ENCODE data around the gene CCSER2.
"Not testable (repeated sequence)": the region's sequence is repeated elsewhere in the genome, so short reads cannot be mapped to it uniquely, and the experiment has no call there.

The CCSER2 gene

GRCh38 chr10:84314275-84314674, 14.1 kb upstream of the CCSER2 start:
- DNase-seq (ENCODE audit: low read depth in 3 of 3): no peak

DNA sequence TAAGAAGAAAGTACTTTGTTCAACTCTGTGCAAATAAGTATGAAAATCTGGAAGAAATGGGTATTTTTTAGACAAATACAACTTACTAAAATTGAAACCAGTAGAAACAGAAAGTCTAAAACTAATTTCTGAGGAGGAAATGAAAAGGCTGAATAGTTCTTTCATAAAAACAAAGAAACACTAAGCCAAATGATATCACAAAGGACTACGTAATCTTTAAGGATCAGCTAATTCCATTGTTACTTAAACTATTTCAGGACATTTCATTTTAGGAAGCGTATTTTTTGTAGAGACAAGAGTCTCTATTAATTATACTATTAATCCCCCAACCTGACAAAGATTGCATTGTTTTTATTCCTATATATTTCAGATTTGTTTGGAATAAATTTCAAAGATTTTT, 11.2 kb upstream of the CCSER2 start:
- DNase-seq (ENCODE audit: low read depth in 3 of 3): no peak

- DNase-seq (ENCODE audit: low read depth in 3 of 3): no peak
Observed at GRCh38 chr10:84321902-84322301, 6.5 kb upstream of the CCSER2 start.

- DNase-seq (ENCODE audit: low read depth in 3 of 3): not testable (repeated sequence)
Observed at GRCh38 chr10:84323566-84323965, 4.8 kb upstream of the CCSER2 start.

GRCh38 chr10:84326995-84327394, 1.4 kb upstream of the CCSER2 start:
- DNase-seq (ENCODE audit: low read depth in 3 of 3): not testable (repeated sequence)

- DNase-seq (ENCODE audit: low read depth in 3 of 3): peak; percentile 40 to 61 (median 50)
Observed at GRCh38 chr10:84329196-84329611, 815 bp downstream of the CCSER2 start.

GRCh38 chr10:84329986-84330651, 1.7 kb downstream of the CCSER2 start:
- DNase-seq (ENCODE audit: low read depth in 3 of 3): no peak

GRCh38 chr10:84331091-84331490, 2.7 kb downstream of the CCSER2 start:
- DNase-seq (ENCODE audit: low read depth in 3 of 3): no peak

DNA sequence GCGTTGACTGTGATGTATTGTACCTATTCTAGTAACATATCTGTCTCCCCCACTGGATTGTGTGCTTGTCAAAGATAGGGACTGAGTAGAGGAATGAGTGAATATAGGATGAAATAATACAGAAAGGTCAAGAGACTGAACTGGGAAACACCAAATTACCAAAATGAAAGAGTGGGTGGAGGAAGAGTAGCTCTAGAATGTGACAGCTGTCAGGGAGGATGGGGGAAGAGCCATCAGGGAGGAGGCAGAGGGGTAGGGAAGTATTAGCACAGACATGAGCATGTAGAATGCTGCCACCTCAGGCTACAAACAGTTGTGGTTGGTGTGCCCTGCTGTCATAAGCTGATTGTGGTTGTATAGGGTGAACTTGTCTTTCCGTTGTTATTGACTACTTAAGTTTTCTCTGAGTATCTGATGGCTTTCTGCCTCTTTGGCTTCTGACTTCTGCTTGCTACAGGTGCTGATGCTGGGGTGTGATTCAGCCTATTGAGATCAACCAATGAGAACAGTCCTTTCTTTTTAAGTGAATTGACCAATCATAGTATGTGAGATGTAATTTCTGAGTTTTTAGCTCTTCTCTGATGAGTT, 5.6 kb downstream of the CCSER2 start:
- DNase-seq (ENCODE audit: low read depth in 3 of 3): peak; percentile 24 to 42 (median 39)

GRCh38 chr10:84334811-84335210, 6.4 kb downstream of the CCSER2 start:
- DNase-seq (ENCODE audit: low read depth in 3 of 3): no peak

- no peak for DNase-seq (ENCODE audit: low read depth in 3 of 3)
Observed at GRCh38 chr10:84335516-84335915, 7.1 kb downstream of the CCSER2 start.

DNA sequence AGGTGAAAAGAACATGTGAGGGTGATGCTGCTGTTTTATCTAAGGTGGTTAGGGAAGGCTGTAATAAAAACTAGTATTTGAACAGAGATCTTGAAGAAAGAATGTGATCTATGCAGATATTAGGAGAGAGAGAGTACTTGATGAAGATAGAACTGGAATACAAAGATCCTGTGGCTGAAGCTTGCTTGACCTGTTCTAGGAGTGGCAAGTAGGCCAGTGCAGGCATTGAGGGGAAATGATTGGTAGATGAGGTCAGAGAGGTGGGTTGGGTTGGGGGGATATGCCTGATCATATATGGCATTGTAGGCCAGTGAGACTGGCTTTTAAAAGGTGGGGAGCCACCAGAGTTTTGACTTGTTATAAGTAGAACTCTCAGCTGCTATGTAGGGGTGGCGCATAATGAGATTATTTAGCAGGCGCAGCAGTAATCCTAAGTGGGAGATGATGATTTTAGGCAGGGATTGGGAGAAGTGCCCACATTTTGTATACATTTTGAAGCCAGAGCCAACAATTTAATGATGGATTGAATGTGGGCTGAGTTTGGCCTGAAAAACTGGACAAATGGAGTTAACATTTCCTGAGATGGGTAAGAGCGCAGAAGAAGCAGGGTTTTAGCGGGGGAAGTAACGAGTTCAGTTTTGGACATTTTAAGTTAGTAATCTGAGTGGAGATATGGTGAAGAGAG, 8.2 kb downstream of the CCSER2 start:
- DNase-seq (ENCODE audit: low read depth in 3 of 3): no peak

- no peak for DNase-seq (ENCODE audit: low read depth in 3 of 3)
Observed at GRCh38 chr10:84337199-84337598, 8.8 kb downstream of the CCSER2 start.

DNA sequence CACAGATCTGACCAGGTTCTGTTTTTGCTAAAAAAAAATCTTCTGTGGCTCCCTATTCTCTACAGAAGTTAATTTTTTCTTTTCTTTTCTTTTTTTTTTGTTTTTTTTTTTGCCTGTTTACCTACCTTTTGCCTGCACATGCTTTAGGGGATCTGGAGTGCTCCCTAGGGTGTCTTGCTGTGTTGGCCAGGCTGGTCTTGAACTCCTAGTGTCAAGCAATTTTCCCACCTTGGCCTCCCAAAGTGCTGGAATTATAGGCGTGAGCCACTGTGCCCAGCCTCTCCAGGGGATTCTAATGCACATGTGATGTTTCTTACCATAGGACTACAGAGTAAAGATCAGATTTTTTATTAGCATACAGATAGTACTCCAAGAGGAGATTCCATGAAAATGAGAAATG, 10.6 kb downstream of the CCSER2 start:
- DNase-seq (ENCODE audit: low read depth in 3 of 3): no peak

- DNase-seq (ENCODE audit: low read depth in 3 of 3): no peak
Observed at GRCh38 chr10:84340187-84340586, 11.8 kb downstream of the CCSER2 start.

- DNase-seq (ENCODE audit: low read depth in 3 of 3): no peak
Observed at GRCh38 chr10:84340632-84341537, 12.5 kb downstream of the CCSER2 start.

- no peak for DNase-seq (ENCODE audit: low read depth in 3 of 3)
Observed at GRCh38 chr10:84341538-84341856, 13.1 kb downstream of the CCSER2 start.

DNA sequence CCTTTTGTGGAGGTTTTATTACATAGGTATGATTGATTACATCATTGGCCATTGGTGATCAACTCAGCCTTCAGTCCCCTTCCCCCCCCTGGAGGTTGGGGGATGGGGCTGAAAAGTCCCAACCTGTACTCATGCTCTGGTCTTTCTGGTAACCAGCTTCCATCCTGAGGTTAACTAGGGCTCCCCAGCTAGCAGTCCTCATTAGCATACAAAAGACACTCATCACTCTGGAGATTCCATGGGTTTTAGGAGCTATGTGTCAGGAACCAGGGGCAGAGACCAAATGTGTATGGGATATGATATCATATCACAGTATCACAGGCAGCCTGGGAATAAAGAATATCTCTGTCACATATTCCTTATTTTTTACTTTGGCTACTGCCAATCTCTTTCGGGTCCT, 13.6 kb downstream of the CCSER2 start:
- DNase-seq (ENCODE audit: low read depth in 3 of 3): no peak

DNA sequence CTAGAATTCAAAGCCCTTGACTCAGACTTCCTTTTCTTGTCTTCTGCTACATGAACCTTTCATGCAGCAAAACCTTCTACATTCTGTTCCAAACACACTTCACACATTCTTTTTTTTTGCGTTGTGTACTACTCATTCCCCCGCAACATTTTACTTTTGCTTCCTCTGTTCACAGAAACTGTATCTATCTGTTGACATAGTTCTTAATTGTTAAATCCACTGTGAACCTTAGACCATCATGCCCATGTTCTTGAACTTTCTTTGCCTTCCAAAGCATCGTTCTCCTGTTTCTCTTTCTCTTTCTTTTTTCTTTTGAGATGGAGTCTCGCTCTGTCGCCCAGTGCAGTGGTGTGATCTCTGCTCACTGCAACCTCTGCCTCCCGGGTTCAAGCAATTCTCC, 14.2 kb downstream of the CCSER2 start:
- no peak for DNase-seq (ENCODE audit: low read depth in 3 of 3)

DNA sequence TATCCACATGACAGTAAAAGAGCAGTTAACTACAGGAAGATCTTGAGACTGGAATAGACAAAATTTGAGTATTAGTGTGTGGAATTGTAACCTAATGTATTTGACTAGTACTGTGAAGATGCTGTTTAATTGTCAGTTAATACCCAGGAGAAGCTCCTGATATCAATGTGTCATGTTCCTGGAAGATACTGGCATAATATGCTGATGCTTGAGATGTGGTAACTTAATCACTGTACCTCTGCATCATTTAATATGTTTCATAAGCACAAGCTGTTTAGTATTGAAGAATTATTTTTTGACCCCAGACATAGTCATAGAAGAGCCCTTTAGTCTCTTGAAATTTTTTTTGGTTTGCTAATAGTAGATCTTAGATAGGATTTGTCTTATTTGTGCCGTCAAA, 15.4 kb downstream of the CCSER2 start:
- DNase-seq (ENCODE audit: low read depth in 3 of 3): no peak

GRCh38 chr10:84344526-84344925, 16.1 kb downstream of the CCSER2 start:
- DNase-seq (ENCODE audit: low read depth in 3 of 3): no peak

DNA sequence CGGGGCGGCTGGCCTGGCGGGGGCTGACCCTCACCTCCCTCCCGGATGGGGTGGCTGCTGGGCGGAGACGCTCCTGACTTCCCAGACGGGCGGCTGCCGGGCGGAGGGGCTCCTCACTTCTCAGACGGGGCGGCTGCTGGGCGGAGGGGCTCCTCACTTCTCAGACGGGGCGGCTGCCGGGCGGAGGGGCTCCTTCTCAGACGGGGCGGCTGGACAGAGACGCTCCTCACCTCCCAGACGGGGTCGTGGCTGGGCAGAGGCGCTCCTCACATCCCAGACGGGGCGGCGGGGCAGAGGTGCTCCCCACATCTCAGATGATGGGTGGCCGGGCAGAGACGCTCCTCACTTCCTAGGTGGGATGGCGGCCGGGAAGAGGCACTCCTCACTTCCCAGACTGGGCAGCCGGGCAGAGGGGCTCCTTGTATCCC, 19.2 kb downstream of the CCSER2 start:
- DNase-seq (ENCODE audit: low read depth in 3 of 3): not testable (repeated sequence)

All from stimulated activated CD4-positive, alpha-beta T cell treated with anti-CD3 and anti-CD28 coated beads, TNF-alpha, amount 100 ng/mL, for 24 hours (primary cell).